GM18502 (cell line): Measurements from ENCODE around the gene ASB7.
"Not testable (repeated sequence)": the region's sequence is repeated elsewhere in the genome, so short reads cannot be mapped to it uniquely, and the experiment has no call there.

ENCODE experiments used
- ATAC-seq: cut with Tn5 transposase; IDR thresholded peaks from one replicate; pipeline ENCODE4 v1.9.1; 2021; ENCODE audit warnings: mild to moderate bottlenecking; ENCODE audit not compliant: unreplicated experiment, poor library complexity

ASB7 gene

GRCh38 chr15:100642950-100643338, 40.6 kb downstream of the ASB7 start:
- ATAC-seq = no peak

GRCh38 chr15:100645671-100646070, 43.3 kb downstream of the ASB7 start:
- ATAC-seq = no peak

DNA sequence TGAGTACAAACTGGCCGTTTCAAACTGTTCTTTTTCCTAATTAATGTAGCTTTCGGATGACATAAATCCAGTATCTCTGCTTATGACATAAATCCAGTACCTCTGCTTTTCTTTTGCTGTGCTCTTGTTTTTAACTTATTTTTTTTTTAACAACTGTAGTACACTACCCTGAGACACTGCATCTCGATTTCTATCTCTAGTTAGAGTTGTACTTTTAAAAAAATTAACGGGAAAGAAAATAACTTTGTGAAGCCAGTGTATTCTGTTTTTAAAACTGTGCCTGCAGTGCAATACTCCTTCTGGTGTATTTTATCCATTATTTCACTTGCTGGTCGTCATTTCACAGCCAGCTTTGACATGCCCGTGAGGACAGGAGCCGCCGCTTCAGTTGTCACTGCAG, 46.6 kb downstream of the ASB7 start:
- ATAC-seq = no peak

DNA sequence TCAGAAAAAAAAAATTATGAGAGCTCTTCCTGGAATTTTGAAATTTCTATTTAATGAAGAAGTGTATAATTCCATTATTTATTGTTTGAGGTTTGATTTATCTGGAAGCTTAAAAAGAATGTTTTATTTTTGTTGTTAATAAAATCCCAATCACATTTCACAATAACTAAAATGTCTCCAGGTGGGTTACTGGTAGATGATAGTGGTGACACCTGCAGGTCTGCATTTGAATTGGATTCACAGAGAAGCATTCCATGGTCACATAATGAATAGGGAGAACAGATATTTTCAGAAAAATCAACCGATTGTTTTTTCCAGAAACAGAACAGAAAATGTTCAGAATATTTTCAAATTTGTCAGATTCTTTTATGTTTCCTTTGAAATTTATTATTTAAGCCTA, 48.3 kb downstream of the ASB7 start:
- no peak for ATAC-seq

DNA sequence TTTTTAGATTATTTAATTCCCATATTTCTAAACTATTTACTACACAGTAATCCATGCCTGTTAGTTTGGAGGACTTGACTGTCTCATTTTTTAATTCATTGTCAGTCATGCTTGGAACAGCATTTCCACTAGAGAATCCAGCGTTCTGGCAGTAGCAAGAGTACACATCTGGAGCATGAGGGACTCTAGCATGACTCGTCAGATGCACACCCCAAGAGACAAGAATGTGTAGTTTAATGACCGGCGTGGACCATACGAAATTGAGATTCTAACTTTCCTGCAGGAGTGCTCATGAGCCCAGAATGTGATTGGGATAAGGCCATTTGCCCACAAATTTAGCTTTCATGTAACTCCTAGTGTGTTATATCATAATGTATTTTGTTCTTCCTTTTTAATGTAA, 48.9 kb downstream of the ASB7 start:
- no peak for ATAC-seq

GRCh38 chr15:100652116-100652515, 49.7 kb downstream of the ASB7 start:
- ATAC-seq = no peak

DNA sequence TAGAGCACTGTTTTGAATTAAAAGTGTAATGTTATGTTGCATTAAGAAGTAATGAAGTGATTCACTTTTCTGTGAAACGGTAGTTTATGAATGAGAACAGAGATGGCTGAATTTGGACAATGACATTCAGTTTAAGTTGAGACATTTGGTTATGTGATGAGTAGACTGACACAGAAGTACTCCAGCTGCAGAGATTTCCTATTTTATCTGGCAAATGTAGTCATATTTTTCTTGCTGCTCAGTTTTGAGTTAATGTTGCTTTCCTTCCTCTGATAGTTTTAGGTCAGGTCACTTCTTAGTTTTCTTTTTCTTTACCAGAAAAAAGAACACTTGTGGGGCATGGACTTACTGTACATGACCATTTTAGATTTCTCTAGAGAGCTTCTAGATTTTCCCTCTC, 51.2 kb downstream of the ASB7 start:
- no peak for ATAC-seq

- no peak for ATAC-seq
Measured at GRCh38 chr15:100658895-100659294, 56.5 kb downstream of the ASB7 start.

DNA sequence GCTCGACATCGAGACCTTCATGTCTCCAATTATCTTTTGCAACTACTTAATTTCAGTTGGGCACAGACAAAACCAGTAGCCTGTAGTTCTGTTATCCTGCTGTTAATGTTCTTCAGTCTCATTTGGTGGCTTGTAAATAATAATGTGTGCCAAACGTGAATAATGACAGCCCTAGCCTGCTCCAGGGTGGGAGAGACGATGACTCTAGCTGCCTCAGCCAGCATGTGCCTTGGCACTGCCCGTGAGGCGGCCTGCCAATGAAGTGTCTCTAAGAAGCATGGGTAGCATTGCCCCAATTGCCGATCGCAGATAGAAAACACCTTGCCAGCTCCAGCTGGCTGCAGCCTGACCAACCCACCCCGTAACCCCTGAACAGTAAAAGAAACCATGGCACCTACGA, 58.8 kb downstream of the ASB7 start:
- no peak for ATAC-seq

DNA sequence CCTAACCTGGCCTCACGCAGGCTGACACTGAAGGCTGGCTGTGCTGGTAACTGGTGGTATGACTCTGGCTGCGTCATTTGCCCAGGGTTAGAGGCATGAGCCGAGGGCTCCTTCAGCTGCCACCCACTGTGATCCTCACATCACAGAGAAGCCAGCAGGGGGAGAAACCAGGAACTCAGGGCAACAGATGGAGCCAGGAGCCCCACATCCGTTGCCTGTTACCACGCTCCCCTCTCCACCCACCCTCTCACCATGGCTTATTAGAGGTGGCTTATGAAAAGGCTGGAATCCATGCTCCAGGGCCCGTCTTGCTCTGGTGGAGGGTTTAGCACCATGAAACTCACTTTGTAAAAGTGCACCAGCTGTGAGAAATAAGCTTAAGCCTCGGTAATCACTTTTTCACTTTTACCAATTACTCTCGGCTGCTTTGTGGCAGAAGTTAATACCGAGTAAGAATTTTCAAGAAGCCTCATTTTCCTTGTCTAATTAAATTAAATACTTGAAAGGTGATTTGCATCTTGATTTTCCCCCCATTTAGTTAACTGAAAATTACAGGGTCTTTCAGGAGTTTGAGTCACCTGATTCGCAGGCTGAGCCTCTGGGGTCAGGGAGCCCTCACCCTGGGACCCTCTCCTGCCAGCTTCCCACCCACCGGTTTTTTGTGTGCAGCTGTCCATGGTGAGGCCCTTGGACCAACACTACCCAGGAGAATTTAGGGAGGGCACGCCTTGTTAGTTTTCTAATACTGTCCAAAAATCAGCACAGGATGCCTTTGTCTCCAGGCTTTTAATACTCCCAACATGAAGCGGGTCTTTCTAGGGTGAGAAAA, 60.9 kb downstream of the ASB7 start:
- no peak for ATAC-seq

- ATAC-seq = no peak
Measured at GRCh38 chr15:100663915-100664281, 61.5 kb downstream of the ASB7 start.

DNA sequence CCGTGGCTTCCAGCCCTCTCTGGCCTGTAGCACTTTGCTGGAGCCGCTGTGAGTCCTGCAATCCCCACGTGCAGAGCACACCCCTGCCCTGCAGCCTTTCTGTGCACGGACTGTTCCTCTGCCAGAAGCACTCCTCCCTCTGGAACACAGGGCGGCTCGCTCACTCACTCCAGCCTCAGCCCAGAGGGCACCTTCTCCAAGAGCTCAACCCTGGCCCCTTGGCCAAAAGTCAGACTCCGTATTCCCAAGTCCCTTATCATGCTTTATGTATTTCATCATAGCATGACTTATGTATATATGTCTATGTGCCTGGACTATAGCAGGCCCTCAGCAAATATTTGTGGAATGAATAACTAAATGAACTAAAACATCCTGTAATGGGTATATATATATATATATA, 63.2 kb downstream of the ASB7 start:
- ATAC-seq = no peak

DNA sequence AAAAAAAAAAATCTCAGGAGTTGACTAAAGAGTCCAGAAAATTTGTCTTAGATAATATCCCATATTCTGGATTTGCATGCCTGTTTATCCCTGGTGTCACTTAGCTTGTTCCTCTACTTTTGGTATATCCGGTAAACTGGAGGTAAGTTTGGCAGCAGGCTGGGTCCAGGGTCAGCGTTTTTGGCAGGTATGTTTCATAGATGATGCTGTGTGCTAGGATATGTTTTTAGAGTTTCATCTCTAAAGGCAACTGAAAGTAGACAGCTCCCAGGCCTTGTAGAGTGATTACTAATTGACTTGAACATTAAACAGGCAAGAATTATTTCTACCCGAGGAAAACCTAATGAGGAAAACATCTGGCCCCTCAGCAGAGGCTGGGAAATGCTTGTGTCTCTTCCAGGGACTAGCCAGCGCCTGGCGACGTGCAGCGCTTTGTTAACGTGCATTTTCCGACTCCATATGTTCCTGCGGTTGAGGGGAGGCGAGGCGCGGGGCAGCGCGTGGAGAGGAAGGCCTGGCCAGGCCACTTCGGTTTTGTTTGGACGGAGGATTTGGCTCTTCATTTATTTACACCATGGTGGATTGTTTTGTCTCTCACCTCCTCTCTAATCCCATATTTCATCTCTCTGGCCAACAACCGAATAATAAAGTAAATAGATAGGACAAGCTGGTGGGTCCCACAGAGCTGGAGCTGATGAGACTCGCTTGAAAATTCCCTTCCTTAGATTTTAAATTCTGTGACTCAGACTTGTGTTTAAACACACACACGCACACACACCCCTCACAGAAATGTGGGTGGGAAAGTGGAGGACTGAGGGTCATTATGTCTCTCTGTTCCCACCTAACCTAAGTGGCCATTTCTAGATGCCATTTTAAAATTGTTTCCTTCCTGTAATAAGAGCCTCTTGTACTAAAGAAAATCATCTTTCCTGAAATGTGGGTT, 65.3 kb downstream of the ASB7 start:
- no peak for ATAC-seq

DNA sequence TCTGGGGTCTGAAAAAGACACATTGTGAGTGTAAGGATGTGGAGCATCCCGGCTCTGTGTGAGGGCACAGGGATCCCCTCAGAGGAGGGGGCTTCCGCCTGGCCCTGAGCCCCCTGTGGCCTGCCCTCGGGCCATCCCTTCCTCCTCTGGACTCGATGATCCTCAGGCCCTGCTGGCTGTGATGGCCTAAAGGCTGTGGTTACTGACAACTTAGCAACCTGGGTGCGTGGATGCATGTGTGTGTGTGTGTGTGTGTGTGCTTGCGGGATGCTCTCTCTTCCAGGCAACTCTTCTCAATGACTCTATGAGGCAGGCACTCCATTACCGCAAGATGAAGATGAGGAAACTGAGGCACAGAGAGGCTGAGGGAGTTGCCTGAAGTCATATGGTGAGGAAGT, 66.0 kb downstream of the ASB7 start:
- no peak for ATAC-seq

DNA sequence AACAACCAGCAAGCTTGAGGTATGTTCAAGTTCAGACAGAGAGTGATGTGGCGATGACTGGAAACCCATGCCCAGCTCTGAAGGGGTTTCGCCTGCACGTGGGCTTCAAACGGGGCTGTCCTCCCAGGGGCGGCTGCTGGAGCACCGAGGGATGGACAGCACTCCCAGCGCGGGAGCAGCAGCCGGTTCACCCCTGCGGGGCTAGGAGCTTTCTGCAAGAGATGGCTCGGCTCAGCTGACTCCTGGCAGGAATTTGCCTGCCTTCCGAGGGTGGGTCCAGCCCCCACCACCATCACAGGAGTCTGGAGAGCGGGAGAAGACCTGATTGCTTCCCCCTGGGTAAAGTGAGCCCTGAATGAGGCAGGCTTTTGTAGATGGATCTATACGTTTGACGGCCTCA, 66.9 kb downstream of the ASB7 start:
- no peak for ATAC-seq

- ATAC-seq = no peak
Measured at GRCh38 chr15:100670505-100671021, 68.2 kb downstream of the ASB7 start.

DNA sequence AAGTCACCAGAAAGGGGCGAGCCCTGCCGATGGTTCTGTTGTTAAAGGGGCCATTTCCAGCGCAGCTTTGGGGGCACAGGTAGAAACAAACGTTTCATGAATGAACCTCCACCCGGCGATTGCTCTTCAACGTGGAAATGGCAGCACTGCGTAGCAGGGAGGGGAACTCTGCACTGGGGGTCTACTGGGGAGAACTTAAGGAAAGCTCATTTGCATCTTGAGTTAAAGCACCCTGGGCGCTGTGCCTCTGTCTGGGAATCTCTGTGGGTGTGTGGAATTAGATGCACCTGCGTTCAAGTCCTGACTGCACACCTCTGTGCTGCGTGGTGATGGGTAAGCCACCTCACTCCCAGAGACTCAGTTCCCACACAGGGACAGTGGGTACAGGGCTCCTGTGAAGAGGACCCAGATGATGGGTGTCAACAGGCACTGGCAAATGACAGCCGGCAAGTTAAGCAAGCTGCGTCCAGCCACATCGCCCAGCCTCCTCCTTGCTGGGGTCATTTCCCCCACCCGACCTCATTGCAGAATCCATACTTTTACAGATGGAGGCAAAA, 68.8 kb downstream of the ASB7 start:
- no peak for ATAC-seq

GRCh38 chr15:100671858-100672543, 69.6 kb downstream of the ASB7 start:
- ATAC-seq = no peak

DNA sequence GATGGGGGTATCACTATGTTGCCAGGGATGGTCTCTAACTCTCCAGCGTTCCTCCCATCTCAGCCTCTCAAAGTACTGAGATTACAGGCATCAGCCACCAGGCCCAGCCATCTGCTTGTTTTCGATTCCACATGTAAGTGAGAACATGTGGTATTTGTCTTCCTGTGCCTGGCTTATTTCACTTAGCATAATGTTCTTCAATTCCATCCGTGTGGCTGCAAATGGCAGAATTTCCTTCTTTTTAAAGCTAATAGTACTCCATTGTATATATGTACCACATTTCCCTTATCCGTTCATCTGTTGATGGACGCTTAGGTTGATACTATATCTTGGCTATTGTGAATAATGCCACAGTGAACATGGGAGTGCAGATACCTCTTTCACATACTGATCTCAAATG, 70.6 kb downstream of the ASB7 start:
- no peak for ATAC-seq

DNA sequence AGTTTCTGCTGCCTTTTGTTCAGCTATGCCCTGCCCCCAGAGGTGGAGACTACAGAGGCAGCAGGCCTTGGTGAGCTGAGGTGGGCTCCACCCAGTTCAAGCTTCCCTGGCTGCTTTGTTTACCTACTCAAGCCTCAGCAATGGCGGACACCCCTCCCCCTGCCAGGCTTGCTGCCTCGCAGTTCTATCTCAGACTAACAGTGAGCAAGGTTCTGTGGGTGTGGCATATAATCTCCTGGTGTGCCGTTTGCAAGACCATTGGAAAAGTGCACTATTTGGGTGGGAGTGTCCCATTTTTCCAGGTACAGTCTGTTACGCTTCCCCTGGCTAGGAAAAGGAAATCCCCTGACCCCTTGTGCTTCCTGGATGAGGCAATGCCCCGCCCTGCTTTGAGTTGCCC, 76.8 kb downstream of the ASB7 start:
- not testable (repeated sequence) for ATAC-seq
